ENCODE data around the gene TSEN15. TPM values are rescaled to one million over a fixed set of nuclear protein-coding genes. Genes with fewer than 3 reads are reported as not detected.
A peak's percentile ranks its signal among the peaks of the same experiment; 100 is the strongest.

The TSEN15 gene
- total RNA-seq (10 to 100 TPM; 33.8 to 36.3 TPM), polyA plus RNA-seq (ENCODE audit: insufficient read depth, low read depth, low replicate concordance) (24.4 TPM)
- long read RNA-seq, donor 1, transcript TSEN15-216 (5 exons, 1,986 nt) = major isoform, 15 of 41 reads
- long read RNA-seq, donor 1, partial matches to known transcripts = 17 of 41 reads
- long read RNA-seq, donor 1, other reads (novel, unspliced or antisense) = 0 of 41 reads
- long read RNA-seq, donor 2, transcript TSEN15-208 (4 exons, 2,219 nt) = minor isoform, 6 of 28 reads
- long read RNA-seq, donor 2, transcript TSEN15-216 (5 exons, 1,986 nt) = major isoform, 14 of 28 reads
- long read RNA-seq, donor 2, partial matches to known transcripts = 0 of 28 reads
- long read RNA-seq, donor 2, other reads (novel, unspliced or antisense) = 0 of 28 reads

DNA sequence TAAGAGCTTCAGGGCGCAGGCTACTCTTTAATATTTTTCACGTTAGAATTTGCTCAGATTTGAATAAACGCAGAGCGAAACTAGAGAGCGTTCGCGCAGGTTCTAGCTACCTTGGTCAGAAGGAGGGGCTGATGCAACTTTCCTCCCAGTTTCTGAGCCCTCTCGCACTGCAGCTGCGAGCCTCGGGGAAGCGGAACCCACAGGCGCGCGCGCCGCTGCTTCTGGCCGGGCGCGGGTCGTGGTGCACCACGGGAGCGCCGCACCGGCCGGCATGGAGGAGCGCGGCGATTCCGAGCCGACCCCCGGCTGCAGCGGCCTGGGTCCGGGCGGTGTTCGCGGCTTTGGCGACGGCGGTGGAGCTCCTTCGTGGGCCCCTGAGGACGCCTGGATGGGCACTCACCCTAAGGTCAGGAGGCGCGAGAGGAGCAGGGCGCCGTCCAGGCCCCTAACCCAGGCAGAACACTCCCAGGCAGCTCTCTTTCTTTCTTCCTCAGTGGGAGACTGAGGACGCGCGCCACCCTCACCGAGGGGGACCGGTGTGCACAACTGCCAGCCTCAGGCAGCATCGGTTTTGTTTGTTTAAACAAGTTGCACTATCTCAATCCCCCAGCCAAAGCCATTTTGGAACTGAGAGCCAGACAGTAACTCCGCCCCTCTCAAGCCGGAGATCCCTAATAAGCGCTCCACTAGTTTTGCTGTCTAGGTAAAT, at the start of gene TSEN15:
TSS of gene TSEN15 (plus strand) at position 246 of the 709 bp plus-strand sequence. CDS start at position 272, 26 bp downstream.
- 0% methylated on average over 34 to 36 of the region's 54 CpGs for WGBS, 2 donors

DNA sequence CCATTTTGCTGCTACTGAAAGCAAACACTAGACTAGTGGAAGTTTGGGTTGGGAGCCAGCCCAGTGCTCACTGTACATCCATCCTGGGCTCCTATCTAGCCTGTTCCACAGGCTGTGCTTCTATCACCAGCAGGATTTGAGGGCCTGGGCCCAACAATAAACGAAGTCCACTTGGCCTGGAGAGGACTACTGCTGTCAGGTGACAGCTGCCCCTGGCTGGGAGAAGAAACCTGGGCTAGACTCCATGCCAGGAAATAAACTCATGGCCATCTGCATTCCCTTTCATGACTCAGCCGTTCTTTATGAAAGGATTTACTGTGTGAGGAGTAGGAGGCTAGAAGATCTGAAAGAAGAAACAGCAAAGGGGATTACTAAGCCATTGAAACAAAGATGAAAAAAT, 49.5 kb upstream of the TSEN15 start:
- intact Hi-C loops (cut with DNase I; ENCODE audit: low total_unique reads) = no loop called here
- peak; percentile 56 for DNase-seq
- TF ChIP-seq, protein P1, sequence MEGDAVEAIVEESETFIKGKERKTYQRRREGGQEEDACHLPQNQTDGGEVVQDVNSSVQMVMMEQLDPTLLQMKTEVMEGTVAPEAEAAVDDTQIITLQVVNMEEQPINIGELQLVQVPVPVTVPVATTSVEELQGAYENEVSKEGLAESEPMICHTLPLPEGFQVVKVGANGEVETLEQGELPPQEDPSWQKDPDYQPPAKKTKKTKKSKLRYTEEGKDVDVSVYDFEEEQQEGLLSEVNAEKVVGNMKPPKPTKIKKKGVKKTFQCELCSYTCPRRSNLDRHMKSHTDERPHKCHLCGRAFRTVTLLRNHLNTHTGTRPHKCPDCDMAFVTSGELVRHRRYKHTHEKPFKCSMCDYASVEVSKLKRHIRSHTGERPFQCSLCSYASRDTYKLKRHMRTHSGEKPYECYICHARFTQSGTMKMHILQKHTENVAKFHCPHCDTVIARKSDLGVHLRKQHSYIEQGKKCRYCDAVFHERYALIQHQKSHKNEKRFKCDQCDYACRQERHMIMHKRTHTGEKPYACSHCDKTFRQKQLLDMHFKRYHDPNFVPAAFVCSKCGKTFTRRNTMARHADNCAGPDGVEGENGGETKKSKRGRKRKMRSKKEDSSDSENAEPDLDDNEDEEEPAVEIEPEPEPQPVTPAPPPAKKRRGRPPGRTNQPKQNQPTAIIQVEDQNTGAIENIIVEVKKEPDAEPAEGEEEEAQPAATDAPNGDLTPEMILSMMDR (IDR thresholded peaks at IDR 0.05) = no peak
- no peak for TF ChIP-seq POLR2A (IDR thresholded peaks at IDR 0.05)
- H3K27ac ChIP-seq = no peak overlapping the region
- H3K4me3 ChIP-seq = no peak overlapping the region
- H3K36me3 ChIP-seq (ENCODE audit: low read depth, missing control alignments) = no peaks in the 10 kb centered on the region
- 24 to 42% methylated on average over 2 of the region's 2 CpGs for WGBS, 2 donors
- no peaks in the 10 kb centered on the region for H3K27me3 ChIP-seq
- H3K9me3 ChIP-seq = no peaks in the 10 kb centered on the region
- H3K4me1 ChIP-seq = peaks cover 5% of the 10 kb centered on the region

More for the DNA sequence above, at the start of gene TSEN15:
- Histone ChIP-seq H3K27me3 (no peaks in the 10 kb centered on the region), H3K4me1 (no peaks in the 10 kb centered on the region), H3K4me3 (peak within 1 kb of the TSS; percentile 73 to 89), H3K36me3 (ENCODE audit: low read depth, missing control alignments) (no peaks in the 10 kb centered on the region), H3K27ac (peak within 1 kb of the TSS; percentile 80 to 82), H3K9me3 (no peaks in the 10 kb centered on the region)
- TF ChIP-seq, protein P1 (IDR thresholded peaks at IDR 0.05) = no peak
- no peak for TF ChIP-seq POLR2A (IDR thresholded peaks at IDR 0.05)
- intact Hi-C loops (cut with DNase I; ENCODE audit: low total_unique reads) = no loop called here
- DNase-seq = peak; percentile 82

DNA sequence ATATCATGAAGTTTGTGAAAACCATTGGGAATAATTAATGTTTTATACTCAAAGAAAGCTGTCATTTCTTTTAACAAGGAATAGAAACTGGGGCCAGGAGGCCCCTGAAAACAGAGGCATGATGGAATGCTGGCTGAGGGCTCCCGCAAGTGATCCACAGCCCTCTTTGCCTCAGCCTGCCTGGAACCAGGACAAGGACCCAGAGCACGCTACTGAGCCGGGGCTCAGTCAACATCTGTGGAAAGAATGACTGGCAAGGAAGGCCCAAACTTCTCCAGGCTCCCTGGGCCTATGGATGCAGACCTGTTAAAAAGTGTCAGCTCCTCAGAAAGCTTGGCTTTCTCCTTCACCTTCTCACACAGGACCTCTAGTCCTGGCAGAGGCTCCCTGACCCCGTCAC, 46.6 kb upstream of the TSEN15 start:
- Histone ChIP-seq H3K4me3 (no peak overlapping the region), H3K36me3 (ENCODE audit: low read depth, missing control alignments) (no peaks in the 10 kb centered on the region), H3K27me3 (no peaks in the 10 kb centered on the region), H3K4me1 (peaks cover 5% of the 10 kb centered on the region), H3K9me3 (no peaks in the 10 kb centered on the region), H3K27ac (no peak overlapping the region)
- TF ChIP-seq POLR2A (IDR thresholded peaks at IDR 0.05) = no peak
- TF ChIP-seq, protein P1 (IDR thresholded peaks at IDR 0.05) = no peak
- no peak for DNase-seq
- intact Hi-C loops (cut with DNase I; ENCODE audit: low total_unique reads) = no loop called here
- 88 to 91% methylated on average over 4 of the region's 4 CpGs for WGBS, 2 donors

DNA sequence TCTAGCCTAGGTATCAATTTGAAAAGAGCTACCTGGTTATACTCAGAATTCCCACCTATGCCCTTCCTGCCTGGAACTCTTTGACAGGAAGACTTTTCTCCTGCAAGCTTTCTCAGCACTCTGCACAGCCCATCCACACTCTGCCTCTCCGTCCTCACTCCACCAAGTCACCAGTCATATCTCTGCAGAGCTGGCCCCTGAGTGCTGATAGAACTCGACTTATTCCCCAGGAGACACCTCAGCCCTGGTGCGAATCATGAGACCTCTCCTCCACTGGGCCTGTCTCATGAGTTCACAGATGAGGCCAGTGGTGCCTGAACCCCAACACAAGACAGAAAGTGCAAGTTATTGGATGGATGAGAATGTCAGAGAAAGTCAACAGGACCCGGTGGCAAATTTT, 46.0 kb upstream of the TSEN15 start:
- H3K36me3 ChIP-seq (ENCODE audit: low read depth, missing control alignments) = no peaks in the 10 kb centered on the region
- H3K27ac ChIP-seq = no peak overlapping the region
- H3K9me3 ChIP-seq = no peaks in the 10 kb centered on the region
- 93% methylated on average over 4 of the region's 4 CpGs for WGBS, 2 donors
- intact Hi-C loops (cut with DNase I; ENCODE audit: low total_unique reads) = no loop called here
- no peak overlapping the region for H3K4me3 ChIP-seq
- H3K4me1 ChIP-seq = peaks cover 5% of the 10 kb centered on the region
- DNase-seq = no peak
- H3K27me3 ChIP-seq = no peaks in the 10 kb centered on the region
- TF ChIP-seq POLR2A (IDR thresholded peaks at IDR 0.05) = no peak
- TF ChIP-seq, protein P1 (IDR thresholded peaks at IDR 0.05) = no peak
